ENCODE results near the gene TMED9.

DNA sequence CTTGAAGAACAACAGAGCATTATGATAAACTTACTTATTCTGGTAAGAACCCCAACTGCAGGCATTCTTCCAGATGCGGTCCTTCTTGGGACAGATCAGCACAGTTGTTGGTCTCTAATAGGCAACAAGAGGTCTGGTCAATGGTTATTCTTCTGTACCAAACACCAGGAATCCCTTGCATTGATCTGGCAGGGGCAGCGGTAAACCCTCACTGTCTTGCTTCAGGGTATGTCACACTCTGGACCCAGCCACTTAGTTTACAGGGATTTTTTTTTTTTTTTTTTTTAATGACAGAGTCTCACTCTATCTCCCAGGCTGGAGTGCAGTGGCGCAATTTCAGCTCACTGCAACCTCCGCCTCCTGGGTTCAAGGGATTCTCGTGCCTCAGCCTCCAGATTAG lies 36.3 kb upstream of the TMED9 start:
- TF ChIP-seq, protein P1, sequence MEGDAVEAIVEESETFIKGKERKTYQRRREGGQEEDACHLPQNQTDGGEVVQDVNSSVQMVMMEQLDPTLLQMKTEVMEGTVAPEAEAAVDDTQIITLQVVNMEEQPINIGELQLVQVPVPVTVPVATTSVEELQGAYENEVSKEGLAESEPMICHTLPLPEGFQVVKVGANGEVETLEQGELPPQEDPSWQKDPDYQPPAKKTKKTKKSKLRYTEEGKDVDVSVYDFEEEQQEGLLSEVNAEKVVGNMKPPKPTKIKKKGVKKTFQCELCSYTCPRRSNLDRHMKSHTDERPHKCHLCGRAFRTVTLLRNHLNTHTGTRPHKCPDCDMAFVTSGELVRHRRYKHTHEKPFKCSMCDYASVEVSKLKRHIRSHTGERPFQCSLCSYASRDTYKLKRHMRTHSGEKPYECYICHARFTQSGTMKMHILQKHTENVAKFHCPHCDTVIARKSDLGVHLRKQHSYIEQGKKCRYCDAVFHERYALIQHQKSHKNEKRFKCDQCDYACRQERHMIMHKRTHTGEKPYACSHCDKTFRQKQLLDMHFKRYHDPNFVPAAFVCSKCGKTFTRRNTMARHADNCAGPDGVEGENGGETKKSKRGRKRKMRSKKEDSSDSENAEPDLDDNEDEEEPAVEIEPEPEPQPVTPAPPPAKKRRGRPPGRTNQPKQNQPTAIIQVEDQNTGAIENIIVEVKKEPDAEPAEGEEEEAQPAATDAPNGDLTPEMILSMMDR (conservative IDR thresholded peaks at IDR 0.05) = no peak
- TF ChIP-seq EZH2 (IDR thresholded peaks at IDR 0.05; ENCODE audit: low read depth) = no peak
